ENCODE data around the gene SLC23A2.

SLC23A2 gene

GRCh38 chr20:4830259-4830658, 171.1 kb downstream of the SLC23A2 start:
- TF ChIP-seq POLR2AphosphoS5 (IDR thresholded peaks at IDR 0.05; ENCODE audit: low read depth, low read length) (no peak), SIN3A (IDR thresholded peaks at IDR 0.05; ENCODE audit: borderline replicate concordance, insufficient read depth, low read length) (no peak), TAF1 (IDR thresholded peaks at IDR 0.05; ENCODE audit: borderline replicate concordance, insufficient read depth, low read length) (no peak)

GRCh38 chr20:4829514-4830215, 171.6 kb downstream of the SLC23A2 start:
- TF ChIP-seq POLR2AphosphoS5 (IDR thresholded peaks at IDR 0.05; ENCODE audit: low read depth, low read length) (no peak), SIN3A (IDR thresholded peaks at IDR 0.05; ENCODE audit: borderline replicate concordance, insufficient read depth, low read length) (no peak)

GRCh38 chr20:4828830-4829513, 172.3 kb downstream of the SLC23A2 start:
- TF ChIP-seq SIN3A (IDR thresholded peaks at IDR 0.05; ENCODE audit: borderline replicate concordance, insufficient read depth, low read length) (no peak), POLR2AphosphoS5 (IDR thresholded peaks at IDR 0.05; ENCODE audit: low read depth, low read length) (no peak), TAF1 (IDR thresholded peaks at IDR 0.05; ENCODE audit: borderline replicate concordance, insufficient read depth, low read length) (no peak), FOXP2 (optimal IDR thresholded peaks at IDR 0.05; ENCODE audit: borderline replicate concordance, extremely low read depth, extremely low read length, insufficient read depth) (no peak)
- TF ChIP-seq, protein P1, sequence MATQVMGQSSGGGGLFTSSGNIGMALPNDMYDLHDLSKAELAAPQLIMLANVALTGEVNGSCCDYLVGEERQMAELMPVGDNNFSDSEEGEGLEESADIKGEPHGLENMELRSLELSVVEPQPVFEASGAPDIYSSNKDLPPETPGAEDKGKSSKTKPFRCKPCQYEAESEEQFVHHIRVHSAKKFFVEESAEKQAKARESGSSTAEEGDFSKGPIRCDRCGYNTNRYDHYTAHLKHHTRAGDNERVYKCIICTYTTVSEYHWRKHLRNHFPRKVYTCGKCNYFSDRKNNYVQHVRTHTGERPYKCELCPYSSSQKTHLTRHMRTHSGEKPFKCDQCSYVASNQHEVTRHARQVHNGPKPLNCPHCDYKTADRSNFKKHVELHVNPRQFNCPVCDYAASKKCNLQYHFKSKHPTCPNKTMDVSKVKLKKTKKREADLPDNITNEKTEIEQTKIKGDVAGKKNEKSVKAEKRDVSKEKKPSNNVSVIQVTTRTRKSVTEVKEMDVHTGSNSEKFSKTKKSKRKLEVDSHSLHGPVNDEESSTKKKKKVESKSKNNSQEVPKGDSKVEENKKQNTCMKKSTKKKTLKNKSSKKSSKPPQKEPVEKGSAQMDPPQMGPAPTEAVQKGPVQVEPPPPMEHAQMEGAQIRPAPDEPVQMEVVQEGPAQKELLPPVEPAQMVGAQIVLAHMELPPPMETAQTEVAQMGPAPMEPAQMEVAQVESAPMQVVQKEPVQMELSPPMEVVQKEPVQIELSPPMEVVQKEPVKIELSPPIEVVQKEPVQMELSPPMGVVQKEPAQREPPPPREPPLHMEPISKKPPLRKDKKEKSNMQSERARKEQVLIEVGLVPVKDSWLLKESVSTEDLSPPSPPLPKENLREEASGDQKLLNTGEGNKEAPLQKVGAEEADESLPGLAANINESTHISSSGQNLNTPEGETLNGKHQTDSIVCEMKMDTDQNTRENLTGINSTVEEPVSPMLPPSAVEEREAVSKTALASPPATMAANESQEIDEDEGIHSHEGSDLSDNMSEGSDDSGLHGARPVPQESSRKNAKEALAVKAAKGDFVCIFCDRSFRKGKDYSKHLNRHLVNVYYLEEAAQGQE (IDR thresholded peaks at IDR 0.05; ENCODE audit: insufficient read depth in 1 of 2, low read depth in 2 of 2, low read length in 2 of 2) = no peak

DNA sequence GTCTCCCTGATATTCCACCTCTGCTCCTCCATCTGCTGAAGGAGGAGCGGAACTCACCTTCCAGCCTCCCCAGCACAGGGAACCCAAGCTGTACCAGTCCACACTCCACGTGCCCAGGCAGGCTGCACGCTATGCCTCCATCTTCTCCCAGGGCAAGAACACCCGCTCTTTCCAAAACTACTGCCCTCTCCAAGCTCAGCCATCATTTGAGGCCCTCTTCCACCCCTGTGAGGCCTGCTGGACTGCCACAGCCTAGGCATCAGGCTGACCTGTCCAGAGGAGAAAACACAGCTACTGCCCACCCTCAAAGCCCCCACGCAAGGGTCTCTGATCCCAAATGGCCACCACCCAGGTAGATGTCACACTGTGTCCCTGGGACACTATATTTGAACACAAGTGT, 179.7 kb downstream of the SLC23A2 start:
- TF ChIP-seq SIN3A (IDR thresholded peaks at IDR 0.05; ENCODE audit: borderline replicate concordance, insufficient read depth, low read length) = no peak
- TF ChIP-seq FOXP2 (optimal IDR thresholded peaks at IDR 0.05; ENCODE audit: borderline replicate concordance, extremely low read depth, extremely low read length, insufficient read depth) = no peak
- TF ChIP-seq POLR2AphosphoS5 (IDR thresholded peaks at IDR 0.05; ENCODE audit: low read depth, low read length) = no peak
- TF ChIP-seq TAF1 (IDR thresholded peaks at IDR 0.05; ENCODE audit: borderline replicate concordance, insufficient read depth, low read length) = no peak
- TF ChIP-seq, protein P1 (IDR thresholded peaks at IDR 0.05; ENCODE audit: insufficient read depth in 1 of 2, low read depth in 2 of 2, low read length in 2 of 2) = no peak

DNA sequence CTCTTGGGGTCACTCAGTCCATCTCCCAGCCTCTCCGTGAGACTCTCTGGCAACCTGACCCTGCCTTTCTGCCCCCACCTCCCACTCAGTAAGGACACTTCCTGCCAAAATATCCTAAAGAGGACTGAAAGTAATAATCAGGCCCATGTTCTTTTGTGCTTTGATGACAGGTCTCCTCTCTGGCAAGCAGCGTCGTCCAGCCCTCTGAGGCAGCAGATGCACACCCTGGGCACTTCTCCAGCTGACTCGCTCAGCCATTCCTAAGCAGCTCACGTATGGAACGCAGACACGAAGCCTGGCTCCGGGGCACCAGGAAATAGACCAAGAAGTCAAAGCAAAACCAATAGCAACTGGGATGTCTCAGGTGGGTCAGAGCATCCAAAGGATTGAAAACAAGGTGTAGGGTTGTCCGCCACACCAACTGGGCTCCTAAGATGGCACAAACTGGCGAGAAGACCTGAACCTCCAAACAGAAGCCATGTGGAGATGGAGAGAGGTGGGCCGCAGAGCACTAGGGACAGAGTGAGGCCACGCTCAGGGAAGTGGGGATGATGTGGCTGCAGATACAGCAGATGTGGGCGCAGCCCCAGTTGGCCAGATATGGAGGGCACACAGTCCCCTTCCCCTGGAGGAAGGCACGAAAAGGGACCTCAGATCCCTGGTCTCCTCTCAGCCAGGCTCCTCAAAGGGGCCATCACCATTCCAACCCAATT, 180.3 kb downstream of the SLC23A2 start:
- TF ChIP-seq TAF1 (IDR thresholded peaks at IDR 0.05; ENCODE audit: borderline replicate concordance, insufficient read depth, low read length) (no peak), POLR2AphosphoS5 (IDR thresholded peaks at IDR 0.05; ENCODE audit: low read depth, low read length) (no peak), FOXP2 (optimal IDR thresholded peaks at IDR 0.05; ENCODE audit: borderline replicate concordance, extremely low read depth, extremely low read length, insufficient read depth) (no peak), SIN3A (IDR thresholded peaks at IDR 0.05; ENCODE audit: borderline replicate concordance, insufficient read depth, low read length) (no peak)

DNA sequence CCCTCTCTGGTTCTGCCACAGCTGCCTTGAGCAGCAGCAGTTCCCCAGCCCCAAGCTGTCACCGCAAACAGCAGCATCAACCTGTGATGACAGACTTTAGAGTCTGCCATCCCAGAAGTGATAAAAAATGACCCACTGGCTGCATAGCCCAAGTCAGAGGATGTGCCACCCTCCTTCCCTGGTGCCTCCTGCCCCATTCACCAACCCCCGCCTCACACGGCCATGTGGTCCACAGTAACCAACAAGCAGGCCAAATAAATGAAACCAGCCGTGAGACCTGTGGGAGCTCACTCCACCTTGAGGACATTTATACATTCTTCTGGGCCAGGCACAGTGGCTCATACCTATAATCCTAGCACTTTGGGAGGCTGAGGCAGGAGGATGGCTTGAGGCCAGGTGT, 181.4 kb downstream of the SLC23A2 start:
- TF ChIP-seq, protein P1 (IDR thresholded peaks at IDR 0.05; ENCODE audit: insufficient read depth in 1 of 2, low read depth in 2 of 2, low read length in 2 of 2) = no peak
- TF ChIP-seq FOXP2 (optimal IDR thresholded peaks at IDR 0.05; ENCODE audit: borderline replicate concordance, extremely low read depth, extremely low read length, insufficient read depth) (no peak), POLR2AphosphoS5 (IDR thresholded peaks at IDR 0.05; ENCODE audit: low read depth, low read length) (no peak)

All from PFSK-1 (cell line).